HL-60 (cell line): ENCODE results near the gene TMF1.

Experiments used
- DNase-seq, 2 experiments: peaks; one replicate each; pipeline ENCODE4 v3.0.0-alpha.2; 2010 to 2020; ENCODE audit warnings: low read depth in 1 of 2, low spot score in 1 of 2
- H3K27ac ChIP-seq: fragments of 250-450 bp; sonication (Bioruptor Pico); replicated peaks from 2 replicates; pipeline ENCODE4 v1.5.1; 2020; ENCODE audit warnings: mild to moderate bottlenecking, moderate library complexity
- H3K27me3 ChIP-seq: fragments of 250-450 bp; sonication (Bioruptor Pico); 2 replicates; pipeline ENCODE4 v1.5.1; 2021; ENCODE audit warnings: mild to moderate bottlenecking, moderate library complexity; ENCODE audit not compliant: insufficient read depth, poor library complexity, severe bottlenecking
- H3K4me3 ChIP-seq: replicated peaks from 2 replicates; pipeline ENCODE4 v1.5.1; 2011; ENCODE audit warnings: mild to moderate bottlenecking, control low read depth, low read length; ENCODE audit not compliant: insufficient read depth
- GABPA ChIP-seq: IDR thresholded peaks from 2 replicates; pipeline ENCODE4 v1.6.1; 2012; ENCODE audit warnings: low read depth
- POLR2AphosphoS5 ChIP-seq: IDR thresholded peaks from 2 replicates; pipeline ENCODE4 v1.6.1; 2012; ENCODE audit warnings: low read depth
- SPI1 ChIP-seq: IDR thresholded peaks from 2 replicates; pipeline ENCODE4 v1.6.1; 2012; ENCODE audit warnings: low read depth, mild to moderate bottlenecking, borderline replicate concordance
- TF ChIP-seq, protein P1 (sequence below): IDR thresholded peaks from one replicate; pipeline ENCODE4 v1.5.1; 2011; ENCODE audit warnings: low read length, control low read depth, inconsistent platforms; ENCODE audit not compliant: insufficient read depth
- TF ChIP-seq, protein P2 (sequence below): IDR thresholded peaks from 2 replicates; pipeline ENCODE4 v1.6.1; 2012; ENCODE audit warnings: low read depth; ENCODE audit not compliant: insufficient replicate concordance

The TMF1 gene

DNA sequence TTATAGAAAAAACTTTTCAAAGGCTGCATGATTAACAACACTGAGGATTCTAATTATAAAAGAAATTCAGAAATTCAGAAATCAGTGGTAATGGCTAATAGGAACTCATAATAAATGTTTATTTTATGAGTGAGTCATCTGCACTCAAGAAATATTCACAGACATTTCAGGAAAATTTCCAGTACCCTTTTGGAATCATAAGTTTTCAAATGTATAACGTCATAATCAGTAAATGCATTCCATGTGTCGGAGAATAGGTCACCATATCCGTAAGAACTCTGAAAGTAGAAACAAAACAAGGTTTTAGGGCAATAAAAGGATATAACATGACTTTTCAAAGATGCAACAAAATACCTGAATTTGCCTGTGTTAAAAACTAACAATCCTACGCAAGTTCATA is 63.4 kb downstream of the TMF1 start:
- Histone ChIP-seq H3K4me3 (no peak overlapping the region), H3K27ac (no peak overlapping the region)

DNA sequence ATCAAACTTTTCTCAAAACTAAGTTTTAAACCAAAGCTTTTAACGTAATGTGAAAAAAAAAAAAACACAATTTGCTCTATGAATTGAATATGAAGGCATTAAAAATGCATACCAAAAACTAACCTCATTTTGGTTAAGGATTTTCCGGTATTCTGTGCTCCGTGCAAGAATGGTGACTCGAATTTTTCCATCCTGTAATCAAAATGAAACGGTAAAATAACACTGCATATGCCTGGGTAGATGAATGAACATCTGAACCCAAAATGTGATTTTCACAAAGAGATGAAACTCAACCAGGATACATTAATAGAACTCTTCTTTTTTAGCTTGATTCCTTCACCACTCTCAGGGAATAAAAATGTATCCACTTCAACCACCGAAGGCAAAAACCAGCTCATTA is 64.8 kb downstream of the TMF1 start:
- DNase-seq = no peak
- H3K27me3 ChIP-seq = no peaks in the 10 kb centered on the region
- no peak overlapping the region for H3K27ac ChIP-seq
- TF ChIP-seq GABPA = no peak
- TF ChIP-seq, protein P1, sequence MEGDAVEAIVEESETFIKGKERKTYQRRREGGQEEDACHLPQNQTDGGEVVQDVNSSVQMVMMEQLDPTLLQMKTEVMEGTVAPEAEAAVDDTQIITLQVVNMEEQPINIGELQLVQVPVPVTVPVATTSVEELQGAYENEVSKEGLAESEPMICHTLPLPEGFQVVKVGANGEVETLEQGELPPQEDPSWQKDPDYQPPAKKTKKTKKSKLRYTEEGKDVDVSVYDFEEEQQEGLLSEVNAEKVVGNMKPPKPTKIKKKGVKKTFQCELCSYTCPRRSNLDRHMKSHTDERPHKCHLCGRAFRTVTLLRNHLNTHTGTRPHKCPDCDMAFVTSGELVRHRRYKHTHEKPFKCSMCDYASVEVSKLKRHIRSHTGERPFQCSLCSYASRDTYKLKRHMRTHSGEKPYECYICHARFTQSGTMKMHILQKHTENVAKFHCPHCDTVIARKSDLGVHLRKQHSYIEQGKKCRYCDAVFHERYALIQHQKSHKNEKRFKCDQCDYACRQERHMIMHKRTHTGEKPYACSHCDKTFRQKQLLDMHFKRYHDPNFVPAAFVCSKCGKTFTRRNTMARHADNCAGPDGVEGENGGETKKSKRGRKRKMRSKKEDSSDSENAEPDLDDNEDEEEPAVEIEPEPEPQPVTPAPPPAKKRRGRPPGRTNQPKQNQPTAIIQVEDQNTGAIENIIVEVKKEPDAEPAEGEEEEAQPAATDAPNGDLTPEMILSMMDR = no peak
- no peak for TF ChIP-seq POLR2AphosphoS5
- TF ChIP-seq, protein P2, sequence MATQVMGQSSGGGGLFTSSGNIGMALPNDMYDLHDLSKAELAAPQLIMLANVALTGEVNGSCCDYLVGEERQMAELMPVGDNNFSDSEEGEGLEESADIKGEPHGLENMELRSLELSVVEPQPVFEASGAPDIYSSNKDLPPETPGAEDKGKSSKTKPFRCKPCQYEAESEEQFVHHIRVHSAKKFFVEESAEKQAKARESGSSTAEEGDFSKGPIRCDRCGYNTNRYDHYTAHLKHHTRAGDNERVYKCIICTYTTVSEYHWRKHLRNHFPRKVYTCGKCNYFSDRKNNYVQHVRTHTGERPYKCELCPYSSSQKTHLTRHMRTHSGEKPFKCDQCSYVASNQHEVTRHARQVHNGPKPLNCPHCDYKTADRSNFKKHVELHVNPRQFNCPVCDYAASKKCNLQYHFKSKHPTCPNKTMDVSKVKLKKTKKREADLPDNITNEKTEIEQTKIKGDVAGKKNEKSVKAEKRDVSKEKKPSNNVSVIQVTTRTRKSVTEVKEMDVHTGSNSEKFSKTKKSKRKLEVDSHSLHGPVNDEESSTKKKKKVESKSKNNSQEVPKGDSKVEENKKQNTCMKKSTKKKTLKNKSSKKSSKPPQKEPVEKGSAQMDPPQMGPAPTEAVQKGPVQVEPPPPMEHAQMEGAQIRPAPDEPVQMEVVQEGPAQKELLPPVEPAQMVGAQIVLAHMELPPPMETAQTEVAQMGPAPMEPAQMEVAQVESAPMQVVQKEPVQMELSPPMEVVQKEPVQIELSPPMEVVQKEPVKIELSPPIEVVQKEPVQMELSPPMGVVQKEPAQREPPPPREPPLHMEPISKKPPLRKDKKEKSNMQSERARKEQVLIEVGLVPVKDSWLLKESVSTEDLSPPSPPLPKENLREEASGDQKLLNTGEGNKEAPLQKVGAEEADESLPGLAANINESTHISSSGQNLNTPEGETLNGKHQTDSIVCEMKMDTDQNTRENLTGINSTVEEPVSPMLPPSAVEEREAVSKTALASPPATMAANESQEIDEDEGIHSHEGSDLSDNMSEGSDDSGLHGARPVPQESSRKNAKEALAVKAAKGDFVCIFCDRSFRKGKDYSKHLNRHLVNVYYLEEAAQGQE = no peak
- no peak for TF ChIP-seq SPI1
- no peak overlapping the region for H3K4me3 ChIP-seq

More for the DNA sequence above, 63.4 kb downstream of the TMF1 start:
- H3K27me3 ChIP-seq = no peaks in the 10 kb centered on the region
- no peak for DNase-seq
- TF ChIP-seq POLR2AphosphoS5 (no peak), GABPA (no peak), SPI1 (no peak)
- TF ChIP-seq, protein P2 = no peak
- TF ChIP-seq, protein P1 = no peak

DNA sequence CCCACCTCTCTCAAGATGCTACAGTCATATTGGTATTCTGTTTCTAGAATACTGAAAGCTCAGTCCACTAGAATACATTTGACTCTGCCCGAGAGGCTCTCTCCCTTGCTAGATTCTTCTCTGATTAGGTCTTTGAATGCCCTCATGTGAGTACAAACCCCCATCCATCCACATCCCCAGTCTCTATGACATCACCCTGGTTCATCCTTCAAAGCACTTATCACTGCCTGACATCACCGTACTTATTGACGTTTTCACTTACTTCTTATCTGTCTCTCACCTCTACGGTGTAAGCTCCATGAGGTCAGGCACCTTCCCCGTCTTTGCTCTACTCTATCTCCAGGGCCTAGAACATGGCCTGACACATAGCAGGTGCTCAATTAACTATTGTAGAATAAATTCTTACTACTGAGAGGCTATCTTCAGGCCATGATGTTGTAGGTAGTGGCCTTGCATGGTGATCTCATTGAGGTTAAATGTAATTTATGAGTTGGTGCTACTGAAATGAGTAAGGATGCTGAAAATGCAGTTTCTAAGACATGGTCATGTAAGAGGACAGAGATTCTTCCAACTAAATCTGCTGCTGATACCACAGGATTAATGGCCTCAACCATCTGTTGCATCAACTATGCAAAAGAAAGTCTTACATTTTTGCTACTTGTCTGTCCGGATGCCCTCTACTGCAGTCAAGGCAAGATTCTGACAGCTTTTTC is 65.5 kb downstream of the TMF1 start:
- TF ChIP-seq GABPA (no peak), SPI1 (no peak), POLR2AphosphoS5 (no peak)
- TF ChIP-seq, protein P2 = no peak
- H3K4me3 ChIP-seq = no peak overlapping the region
- H3K27ac ChIP-seq = no peak overlapping the region
- H3K27me3 ChIP-seq = no peaks in the 10 kb centered on the region
- no peak for DNase-seq
